H9 (cell line): ENCODE data around the gene GTPBP6. TPM values are rescaled to one million over a fixed set of nuclear protein-coding genes. Genes with fewer than 3 reads are reported as not detected.

ENCODE experiments used
- DNase-seq: peaks from one replicate; pipeline ENCODE4 v3.0.0-alpha.2; 2017
- H2AFZ ChIP-seq: one replicate; pipeline ENCODE4 v1.6.1; 2013; ENCODE audit warnings: mild to moderate bottlenecking, low read length, control low read depth, moderate library complexity
- H2AK5ac ChIP-seq: 2 replicates; pipeline ENCODE4 v1.6.1; 2013; ENCODE audit warnings: low read length, control low read depth, mixed read lengths; ENCODE audit not compliant: insufficient read length
- H2BK120ac ChIP-seq: one replicate; pipeline ENCODE4 v1.6.1; 2013; ENCODE audit warnings: low read depth, mild to moderate bottlenecking, low read length, control low read depth, inconsistent platforms; ENCODE audit not compliant: poor library complexity, severe bottlenecking
- H2BK12ac ChIP-seq: 2 replicates; pipeline ENCODE4 v1.6.1; 2013; ENCODE audit warnings: low read length, control low read depth, mixed read lengths, low read depth; ENCODE audit not compliant: insufficient read length
- H2BK15ac ChIP-seq: 2 replicates; pipeline ENCODE4 v1.6.1; 2013; ENCODE audit warnings: low read depth, low read length, control low read depth
- H2BK20ac ChIP-seq: one replicate; pipeline ENCODE4 v1.6.1; 2013; ENCODE audit warnings: low read depth, mild to moderate bottlenecking, low read length, control low read depth, inconsistent platforms; ENCODE audit not compliant: poor library complexity, severe bottlenecking
- H2BK5ac ChIP-seq: 2 replicates; pipeline ENCODE4 v1.6.1; 2013; ENCODE audit warnings: low read length, control low read depth, mixed read lengths; ENCODE audit not compliant: insufficient read length
- H3K14ac ChIP-seq: 2 replicates; pipeline ENCODE4 v1.6.1; 2013; ENCODE audit warnings: low read length, control low read depth; ENCODE audit not compliant: insufficient read depth
- H3K18ac ChIP-seq: 2 replicates; pipeline ENCODE4 v1.6.1; 2013; ENCODE audit warnings: low read depth, mild to moderate bottlenecking, mixed read lengths, low read length, control low read depth; ENCODE audit not compliant: insufficient read length
- H3K23ac ChIP-seq: 2 replicates; pipeline ENCODE4 v1.6.1; 2013; ENCODE audit warnings: low read length, control low read depth, mixed read lengths, low read depth; ENCODE audit not compliant: insufficient read length
- H3K23me2 ChIP-seq: 2 replicates; pipeline ENCODE4 v1.6.1; 2013; ENCODE audit warnings: low read depth, mild to moderate bottlenecking, mixed read lengths, low read length, control low read depth; ENCODE audit not compliant: insufficient read length, poor library complexity, severe bottlenecking
- H3K27ac ChIP-seq: 2 replicates; pipeline ENCODE4 v1.5.1; 2013; ENCODE audit warnings: low read length, control low read depth, mixed read lengths, low read depth; ENCODE audit not compliant: insufficient read length
- H3K27me3 ChIP-seq: 2 replicates; pipeline ENCODE4 v1.6.1; 2013; ENCODE audit warnings: low read length, control low read depth, inconsistent platforms; ENCODE audit not compliant: insufficient read depth
- H3K4ac ChIP-seq: 2 replicates; pipeline ENCODE4 v1.6.1; 2013; ENCODE audit warnings: low read depth, mild to moderate bottlenecking, control low read depth, inconsistent platforms, low read length, moderate library complexity
- H3K4me1 ChIP-seq: 2 replicates; pipeline ENCODE4 v1.6.1; 2013; ENCODE audit warnings: low read length, control low read depth, inconsistent platforms; ENCODE audit not compliant: insufficient read depth
- H3K4me2 ChIP-seq: 2 replicates; pipeline ENCODE4 v1.6.1; 2013; ENCODE audit warnings: low read length, control low read depth, mixed read lengths; ENCODE audit not compliant: insufficient read length, insufficient read depth
- H3K56ac ChIP-seq: 2 replicates; pipeline ENCODE4 v1.6.1; 2013; ENCODE audit warnings: low read depth, mild to moderate bottlenecking, mixed read lengths, low read length, control low read depth; ENCODE audit not compliant: insufficient read length
- H3K79me1 ChIP-seq: 2 replicates; pipeline ENCODE4 v1.6.1; 2013; ENCODE audit warnings: low read depth, mild to moderate bottlenecking, moderate library complexity, low read length, control low read depth, inconsistent platforms; ENCODE audit not compliant: insufficient read depth, poor library complexity, severe bottlenecking
- H3K79me2 ChIP-seq: 2 replicates; pipeline ENCODE4 v1.6.1; 2013; ENCODE audit warnings: low read length, control low read depth, inconsistent platforms; ENCODE audit not compliant: insufficient read depth
- H3K9ac ChIP-seq: 2 replicates; pipeline ENCODE4 v1.6.1; 2013; ENCODE audit warnings: low read length, control low read depth, mixed read lengths; ENCODE audit not compliant: insufficient read length; ENCODE audit errors: extremely low read depth
- H3K9me3 ChIP-seq: one replicate; pipeline ENCODE4 v1.6.1; 2013; ENCODE audit warnings: low read depth, low read length, inconsistent platforms; ENCODE audit not compliant: control insufficient read depth
- H3T11ph ChIP-seq: one replicate; pipeline ENCODE4 v1.6.1; 2013; ENCODE audit warnings: mild to moderate bottlenecking, low read length, control low read depth, inconsistent platforms
- H4K20me1 ChIP-seq: one replicate; pipeline ENCODE4 v1.6.1; 2013; ENCODE audit not compliant: control insufficient read depth, insufficient read length, insufficient read depth
- H4K5ac ChIP-seq: 2 replicates; pipeline ENCODE4 v1.6.1; 2013; ENCODE audit warnings: low read depth, mild to moderate bottlenecking, mixed read lengths, low read length, control low read depth; ENCODE audit not compliant: insufficient read length
- H4K8ac ChIP-seq: replicated peaks from 2 replicates; pipeline ENCODE4 v1.6.1; 2013; ENCODE audit warnings: low read length, control low read depth, mixed read lengths, low read depth; ENCODE audit not compliant: insufficient read length
- H4K91ac ChIP-seq: 2 replicates; pipeline ENCODE4 v1.6.1; 2013; ENCODE audit warnings: low read depth, mild to moderate bottlenecking, moderate library complexity, mixed read lengths, low read length, control low read depth; ENCODE audit not compliant: insufficient read length
- H3K27ac Mint-ChIP-seq, 3 experiments: 2 replicates in 2 of 3; 3 replicates in 1 of 3; pipeline ENCODE4 v1.8.0; 2020 to 2021; ENCODE audit warnings: mixed read lengths in 3 of 3, mild to moderate bottlenecking in 1 of 3, moderate library complexity in 1 of 3
- H3K27me3 Mint-ChIP-seq: 2 replicates; pipeline ENCODE4 v1.8.0; 2021; ENCODE audit warnings: low read depth, mild to moderate bottlenecking, moderate library complexity, mixed read lengths
- H3K36me3 Mint-ChIP-seq, 3 experiments: 2 replicates in 2 of 3; 3 replicates in 1 of 3; pipeline ENCODE4 v1.8.0; 2020 to 2021; ENCODE audit warnings: low read depth in 3 of 3, mixed read lengths in 3 of 3; ENCODE audit not compliant: insufficient read depth in 1 of 3
- H3K4me1 Mint-ChIP-seq, 2 experiments: 2 replicates each; pipeline ENCODE4 v1.8.0; 2020; ENCODE audit warnings: mixed read lengths in 2 of 2
- H3K4me3 Mint-ChIP-seq, 2 experiments: 2 replicates in 1 of 2; 3 replicates in 1 of 2; pipeline ENCODE4 v1.8.0; 2020 to 2021; ENCODE audit warnings: mild to moderate bottlenecking in 2 of 2, mixed read lengths in 2 of 2, moderate library complexity in 1 of 2
- H3K9me3 Mint-ChIP-seq, 2 experiments: 2 replicates in 1 of 2; 3 replicates in 1 of 2; pipeline ENCODE4 v1.8.0; 2020; ENCODE audit warnings: mild to moderate bottlenecking in 2 of 2, mixed read lengths in 2 of 2, moderate library complexity in 1 of 2
- WGBS: extraction: QIAGEN DNeasy Blood & Tissue Kit; methylation state at CpG from one replicate; pipeline ENCODE4 v1.1.7; 2013; ENCODE audit warnings: missing lambda C conversion rate, low lambda C conversion rate, mixed read lengths; ENCODE audit not compliant: insufficient read length; ENCODE audit errors: extremely low coverage; 5-methylcytosine and 5-hydroxymethylcytosine counted together
- total RNA-seq: library from RNA; stranded (reverse); gene quantifications from 2 replicates; pipeline ENCODE4 v1.2.1, GENCODE V29; 2021
- TF ChIP-seq, protein P1 (sequence below): fragments of 200-600 bp; sonication (generic); conservative IDR thresholded peaks from 3 replicates; pipeline ENCODE4 v1.8.0; 2021; ENCODE audit warnings: antibody characterized with exemption, mild to moderate bottlenecking

GTPBP6 gene
- total RNA-seq, 1 experiment from 2014 or later: 64.0 TPM

DNA sequence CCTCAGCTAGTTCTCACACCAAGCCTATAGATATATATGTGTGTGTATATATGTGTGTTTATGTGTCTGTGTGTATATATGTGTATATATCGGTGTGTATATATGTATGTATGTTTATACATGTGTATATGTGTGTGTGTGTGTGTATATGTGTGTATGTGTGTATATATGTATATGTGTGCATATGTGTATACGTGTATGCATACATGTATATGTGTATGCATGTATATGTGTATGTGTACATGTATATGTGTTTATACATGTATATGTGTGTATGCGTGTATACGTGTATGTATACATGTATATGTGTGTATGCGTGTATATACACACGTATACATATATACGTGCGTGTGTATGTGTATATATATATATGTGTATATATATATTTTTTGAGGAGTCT lies 18.3 kb downstream of the GTPBP6 start:
- no peak overlapping the region for H3K4me2 ChIP-seq
- H3K14ac ChIP-seq: no peak overlapping the region
- WGBS: no CpG with 5 or more reads among the region's 8 CpGs

More for the DNA sequence above, 18.3 kb downstream of the GTPBP6 start:
- no peak overlapping the region for H2AK5ac ChIP-seq
- H3K9me3 ChIP-seq: no peaks in the 10 kb centered on the region
- Mint-ChIP-seq H3K9me3 (no peaks in the 10 kb centered on the region), H3K36me3 (peaks cover 55 to 78% (median 67%) of the 10 kb centered on the region in 3 experiments), H3K4me3 (no peak overlapping the region), H3K4me1 (no peaks in the 10 kb centered on the region), H3K27me3 (no peaks in the 10 kb centered on the region), H3K27ac (no peak overlapping the region)
- no peak overlapping the region for H2AFZ ChIP-seq
- no peak overlapping the region for H4K8ac ChIP-seq
- H3K18ac ChIP-seq: no peak overlapping the region
- H2BK12ac ChIP-seq: no peak overlapping the region
- TF ChIP-seq, protein P1, sequence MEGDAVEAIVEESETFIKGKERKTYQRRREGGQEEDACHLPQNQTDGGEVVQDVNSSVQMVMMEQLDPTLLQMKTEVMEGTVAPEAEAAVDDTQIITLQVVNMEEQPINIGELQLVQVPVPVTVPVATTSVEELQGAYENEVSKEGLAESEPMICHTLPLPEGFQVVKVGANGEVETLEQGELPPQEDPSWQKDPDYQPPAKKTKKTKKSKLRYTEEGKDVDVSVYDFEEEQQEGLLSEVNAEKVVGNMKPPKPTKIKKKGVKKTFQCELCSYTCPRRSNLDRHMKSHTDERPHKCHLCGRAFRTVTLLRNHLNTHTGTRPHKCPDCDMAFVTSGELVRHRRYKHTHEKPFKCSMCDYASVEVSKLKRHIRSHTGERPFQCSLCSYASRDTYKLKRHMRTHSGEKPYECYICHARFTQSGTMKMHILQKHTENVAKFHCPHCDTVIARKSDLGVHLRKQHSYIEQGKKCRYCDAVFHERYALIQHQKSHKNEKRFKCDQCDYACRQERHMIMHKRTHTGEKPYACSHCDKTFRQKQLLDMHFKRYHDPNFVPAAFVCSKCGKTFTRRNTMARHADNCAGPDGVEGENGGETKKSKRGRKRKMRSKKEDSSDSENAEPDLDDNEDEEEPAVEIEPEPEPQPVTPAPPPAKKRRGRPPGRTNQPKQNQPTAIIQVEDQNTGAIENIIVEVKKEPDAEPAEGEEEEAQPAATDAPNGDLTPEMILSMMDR: no peak
- no peak overlapping the region for H2BK15ac ChIP-seq
- no peak overlapping the region for H2BK5ac ChIP-seq
- H3K4me1 ChIP-seq: no peaks in the 10 kb centered on the region
- no peak overlapping the region for H3K27ac ChIP-seq
- H3K79me2 ChIP-seq: no peaks in the 10 kb centered on the region
- H2BK20ac ChIP-seq: no peak overlapping the region
- no peaks in the 10 kb centered on the region for H3K79me1 ChIP-seq
- no peak overlapping the region for H4K91ac ChIP-seq
- no peak overlapping the region for H2BK120ac ChIP-seq
- no peak overlapping the region for H3K9ac ChIP-seq
- no peaks in the 10 kb centered on the region for H3K27me3 ChIP-seq
- no peak overlapping the region for H3K23ac ChIP-seq
- H3T11ph ChIP-seq: no peak overlapping the region
- no peaks in the 10 kb centered on the region for H3K23me2 ChIP-seq
- no peaks in the 10 kb centered on the region for H4K20me1 ChIP-seq
- no peak overlapping the region for H4K5ac ChIP-seq
- no peak overlapping the region for H3K4ac ChIP-seq
- H3K56ac ChIP-seq: no peak overlapping the region
- DNase-seq: no peak
